Psoas muscle (tissue), 8 donors: ENCODE results near the gene ZNF593. TPM values are rescaled to one million over a fixed set of nuclear protein-coding genes. Genes with fewer than 3 reads are reported as not detected.

Experiments
- ATAC-seq, 4 donors: fragments of 200-7000 bp; cut with Tn5 transposase; one replicate each; pipeline ENCODE4 v1.9.1; 2020; ENCODE audit warnings: moderate library complexity in 3 of 4, mild to moderate bottlenecking in 2 of 4
- DNase-seq, 2 donors: peaks; one replicate each; pipeline ENCODE4 v3.0.0-alpha.2; 2020
- H3K27ac ChIP-seq: fragments of 200-600 bp; one replicate; pipeline ENCODE4 v1.8.0; 2022
- H3K27me3 ChIP-seq, 3 donors: fragments of 200-600 bp in 1 of 3; one replicate each; pipeline versions ENCODE4 v1.6.1 to v1.8.0; 2013 to 2022; ENCODE audit warnings: low read length in 2 of 3, mild to moderate bottlenecking in 2 of 3, moderate library complexity in 1 of 3; ENCODE audit not compliant: insufficient read depth in 3 of 3
- H3K36me3 ChIP-seq, 2 donors: fragments of 200-600 bp in 1 of 2; one replicate each; pipeline versions ENCODE4 v1.6.1 to v1.8.0; 2013 to 2022; ENCODE audit warnings: low read depth in 1 of 2, mild to moderate bottlenecking in 1 of 2, moderate library complexity in 1 of 2; ENCODE audit not compliant: insufficient read depth in 1 of 2
- H3K4me1 ChIP-seq: fragments of 200-600 bp; one replicate; pipeline ENCODE4 v1.8.0; 2022
- H3K4me3 ChIP-seq: fragments of 200-600 bp; one replicate; pipeline ENCODE4 v1.8.0; 2022; ENCODE audit warnings: mild to moderate bottlenecking
- H3K9me3 ChIP-seq: fragments of 200-600 bp; one replicate; pipeline ENCODE4 v1.8.0; 2022
- WGBS, 3 donors: extraction: QIAGEN DNeasy Blood & Tissue Kit; methylation state at CpG; one replicate each; pipeline versions ENCODE4 v1.1.6 to v1.1.7; 2013; 5-methylcytosine and 5-hydroxymethylcytosine counted together
- intact Hi-C, 2 donors: fragments of 100-400 bp; cut with DNase I; formaldehyde crosslinking; loops; one replicate each; pipeline versions ENCODE4 v1.11.0 to v1.14.2; 2022
- polyA plus RNA-seq, 3 donors: library from polyadenylated mRNA; stranded (reverse); fragments of 200-250 nt; gene quantifications; one replicate each; pipeline ENCODE4 v1.2.3, GENCODE V29; 2013
- total RNA-seq, 4 donors: library from RNA; stranded (reverse); fragmentation: NEBNext Ultra II Directional in 2 of 4; extraction: Animal tissue kit (Norgen Biotek cat#: 25700) in 2 of 4; gene quantifications; one replicate each; pipeline versions ENCODE4 v1.2.1 to v1.2.4, GENCODE V29; 2021 to 2023
- TF ChIP-seq, protein P1 (sequence below): fragments of 200-600 bp; IDR thresholded peaks from one replicate; pipeline ENCODE4 v1.8.0; 2022; ENCODE audit warnings: antibody characterized with exemption
- donor health status: healthy with polysubstance abuse.
- donor health status: DM: no; HTN: no; CAD: no; lungs with moderate emphysema.
- donor health status: Bipolar disorder and iron deficiency.
- donor health status: healthy.
- donor health status: DM: yes; HTN: yes; CAD: no.
- donor health status: DM: no; HTN: no; CAD: no.
- donor health status: DM: no; HTN: no; CAD: no.
- donor health status: DM: yes; HTN: yes; CAD: no.

Gene ZNF593
- total and polyA plus RNA-seq, 7 donors, result 65.7 to 236 (median 79.4) TPM

DNA sequence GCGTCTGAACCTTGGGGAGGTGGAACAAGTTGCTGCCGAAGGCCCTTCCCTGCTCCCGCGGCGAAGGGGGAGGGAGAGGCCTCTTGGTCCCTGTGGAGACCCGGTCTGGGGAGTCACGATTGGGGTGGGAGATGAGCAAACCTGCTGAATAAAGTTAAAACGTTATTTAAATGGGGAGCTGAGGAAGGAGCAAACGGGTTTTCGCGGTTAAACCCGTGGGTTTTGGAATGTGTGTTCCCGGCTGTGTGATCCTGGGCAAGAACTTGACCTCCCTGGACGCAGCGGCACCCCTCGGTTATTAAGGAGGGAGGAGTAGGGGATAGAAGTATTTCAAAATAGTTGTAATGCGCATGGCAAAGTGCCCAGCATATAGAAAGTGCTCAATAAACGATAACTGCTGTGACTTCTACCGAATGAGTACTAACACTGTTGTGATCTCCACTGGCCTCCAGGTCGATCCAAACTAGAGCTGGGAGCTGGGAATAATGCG is 7.4 kb upstream of the ZNF593 start:
- 40 to 49% (median 48%) methylated on average over 20 to 21 of the region's 21 CpGs for WGBS, 3 donors
- intact Hi-C loops, result loop anchor here (5.0 to 10.0 kb wide), 4 partner anchors 55 to 267 kb away; no protein-coding TSS in a partner anchor
- no peak for DNase-seq
- Histone ChIP-seq H3K4me3 (peak overlapping the region; percentile 81), H3K27ac (peak overlapping the region; percentile 83), H3K27me3 (no peaks in the 10 kb centered on the region), H3K4me1 (peaks cover 13% of the 10 kb centered on the region), H3K36me3 (no peaks in the 10 kb centered on the region), H3K9me3 (no peaks in the 10 kb centered on the region)
- ATAC-seq, result no peak
- TF ChIP-seq, protein P1, sequence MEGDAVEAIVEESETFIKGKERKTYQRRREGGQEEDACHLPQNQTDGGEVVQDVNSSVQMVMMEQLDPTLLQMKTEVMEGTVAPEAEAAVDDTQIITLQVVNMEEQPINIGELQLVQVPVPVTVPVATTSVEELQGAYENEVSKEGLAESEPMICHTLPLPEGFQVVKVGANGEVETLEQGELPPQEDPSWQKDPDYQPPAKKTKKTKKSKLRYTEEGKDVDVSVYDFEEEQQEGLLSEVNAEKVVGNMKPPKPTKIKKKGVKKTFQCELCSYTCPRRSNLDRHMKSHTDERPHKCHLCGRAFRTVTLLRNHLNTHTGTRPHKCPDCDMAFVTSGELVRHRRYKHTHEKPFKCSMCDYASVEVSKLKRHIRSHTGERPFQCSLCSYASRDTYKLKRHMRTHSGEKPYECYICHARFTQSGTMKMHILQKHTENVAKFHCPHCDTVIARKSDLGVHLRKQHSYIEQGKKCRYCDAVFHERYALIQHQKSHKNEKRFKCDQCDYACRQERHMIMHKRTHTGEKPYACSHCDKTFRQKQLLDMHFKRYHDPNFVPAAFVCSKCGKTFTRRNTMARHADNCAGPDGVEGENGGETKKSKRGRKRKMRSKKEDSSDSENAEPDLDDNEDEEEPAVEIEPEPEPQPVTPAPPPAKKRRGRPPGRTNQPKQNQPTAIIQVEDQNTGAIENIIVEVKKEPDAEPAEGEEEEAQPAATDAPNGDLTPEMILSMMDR, result no peak

- Histone ChIP-seq H3K27ac (peak overlapping the region; percentile 71), H3K4me3 (peak overlapping the region; percentile 66), H3K36me3 (no peaks in the 10 kb centered on the region), H3K27me3 (no peaks in the 10 kb centered on the region), H3K4me1 (peaks cover 13% of the 10 kb centered on the region), H3K9me3 (no peaks in the 10 kb centered on the region)
- ATAC-seq, result no peak
- WGBS, 3 donors, result 73 to 75% (median 74%) methylated on average over 9 of the region's 9 CpGs
- intact Hi-C loops, result loop anchor here (5.0 to 10.0 kb wide), 4 partner anchors 56 to 269 kb away; no protein-coding TSS in a partner anchor
- no peak for DNase-seq
- TF ChIP-seq, protein P1, result no peak
These were observed 6.0 kb upstream of the ZNF593 start for GRCh38 chr1:26163684-26164035.

- peak overlapping the region; percentile 66 for H3K4me3 ChIP-seq
- ATAC-seq (peak; percentile 46 to 64 (median 56)), DNase-seq (peak; percentile 45 to 75)
- no peaks in the 10 kb centered on the region for H3K27me3 ChIP-seq
- 10 to 11% (median 10%) methylated on average over 57 to 72 of the region's 72 CpGs for WGBS, 3 donors
- H3K27ac ChIP-seq, result peak overlapping the region; percentile 71
- peaks cover 13% of the 10 kb centered on the region for H3K4me1 ChIP-seq
- no peaks in the 10 kb centered on the region for H3K36me3 ChIP-seq
- intact Hi-C loops, result loop anchor here (5.0 to 10.0 kb wide), 4 partner anchors 57 to 269 kb away; no protein-coding TSS in a partner anchor
- TF ChIP-seq, protein P1, result peak; percentile 79
- no peaks in the 10 kb centered on the region for H3K9me3 ChIP-seq
These were observed 5.5 kb upstream of the ZNF593 start for GRCh38 chr1:26164036-26164860.

DNA sequence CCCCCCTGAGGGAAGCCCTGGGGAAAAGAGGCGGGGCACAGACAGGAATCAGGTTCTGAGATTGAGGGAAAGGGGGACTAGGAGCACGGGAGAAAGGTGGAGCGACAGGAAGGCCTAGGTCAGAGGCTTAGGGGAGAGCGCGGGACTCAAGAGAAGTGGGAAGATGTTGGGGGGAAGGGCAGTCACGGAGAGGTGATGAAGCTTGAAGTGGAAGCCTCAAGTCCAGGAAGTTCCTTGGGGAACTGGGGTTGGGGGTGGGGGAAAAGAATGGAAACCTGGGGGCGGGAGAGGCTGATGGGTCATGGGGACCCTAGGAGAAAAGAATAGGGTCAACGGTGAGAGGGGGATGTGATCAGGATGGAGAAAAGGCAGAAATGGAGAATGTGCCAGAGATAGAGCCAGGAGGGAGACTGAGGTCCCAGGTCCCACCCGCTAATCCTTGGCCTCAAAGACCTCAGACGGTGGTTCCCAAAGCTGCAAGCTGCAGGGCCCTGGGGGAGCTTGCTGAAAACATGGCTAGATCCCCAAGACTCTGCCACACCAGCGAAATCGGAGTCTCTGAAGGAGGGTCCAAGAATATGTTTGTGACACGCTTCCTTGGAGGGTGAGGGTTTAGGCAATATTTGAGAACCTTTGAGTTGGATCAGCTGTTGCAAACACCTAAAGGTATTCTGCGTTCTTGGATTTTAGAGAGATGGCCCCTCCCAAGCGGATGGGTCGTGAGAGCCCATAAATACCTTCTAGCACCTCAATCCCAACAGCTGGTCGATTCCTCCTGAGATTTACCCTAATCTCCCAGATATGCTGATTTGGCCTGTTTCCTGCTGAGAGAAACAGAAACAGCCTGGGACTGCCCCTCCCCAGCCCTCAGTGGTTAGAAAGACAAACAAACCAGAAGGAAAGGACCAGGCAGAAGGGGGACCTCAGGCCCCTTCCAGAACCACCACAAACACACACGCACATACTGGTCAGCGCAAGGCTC is 4.6 kb upstream of the ZNF593 start:
- peak overlapping the region; percentile 71 for H3K27ac ChIP-seq
- peaks cover 13% of the 10 kb centered on the region for H3K4me1 ChIP-seq
- WGBS, 3 donors, result 71 to 77% (median 73%) methylated on average over 19 of the region's 19 CpGs
- TF ChIP-seq, protein P1, result no peak
- peak overlapping the region; percentile 66 for H3K4me3 ChIP-seq
- no peaks in the 10 kb centered on the region for H3K27me3 ChIP-seq
- no peaks in the 10 kb centered on the region for H3K36me3 ChIP-seq
- intact Hi-C loops, result loop anchor here (5.0 to 10.0 kb wide), 5 partner anchors 58 to 270 kb away; no protein-coding TSS in a partner anchor
- no peak for DNase-seq
- ATAC-seq, result no peak
- H3K9me3 ChIP-seq, result no peaks in the 10 kb centered on the region
